H1 (cell line): ENCODE data around the gene NCLN. TPM values are rescaled to one million over a fixed set of nuclear protein-coding genes. Genes with fewer than 3 reads are reported as not detected.

Experiments
- CHD1 ChIP-seq: IDR thresholded peaks from 2 replicates; pipeline ENCODE4 v1.6.1; 2012; ENCODE audit warnings: low read depth, low read length, improper control_type of control experiment
- CHD2 ChIP-seq: IDR thresholded peaks from 2 replicates; pipeline ENCODE4 v1.6.1; 2012; ENCODE audit warnings: low read length, improper control_type of control experiment
- CREB1 ChIP-seq: IDR thresholded peaks from 2 replicates; pipeline ENCODE4 v1.6.1; 2012; ENCODE audit warnings: inconsistent platforms
- GABPA ChIP-seq: IDR thresholded peaks from 2 replicates; pipeline ENCODE4 v1.6.1; 2011; ENCODE audit warnings: mild to moderate bottlenecking, low read length, moderate library complexity, borderline replicate concordance; ENCODE audit not compliant: insufficient read depth
- PHF8 ChIP-seq: fragments of 200-600 bp; sonication (generic); conservative IDR thresholded peaks from 2 replicates; pipeline ENCODE4 v1.7.1; 2012; ENCODE audit warnings: low read depth, mild to moderate bottlenecking, inconsistent platforms, low read length, moderate library complexity
- POLR2A ChIP-seq, 2 experiments: IDR thresholded peaks; 1 replicate in 1 of 2; 2 replicates in 1 of 2; pipeline ENCODE4 v1.6.1; 2011; ENCODE audit warnings: low read depth in 2 of 2, low read length in 2 of 2, mild to moderate bottlenecking in 2 of 2; ENCODE audit errors: control extremely low read depth in 1 of 2
- SIN3A ChIP-seq, 2 experiments: IDR thresholded peaks in 1 of 2; conservative IDR thresholded peaks in 1 of 2; 2 replicates each; pipeline ENCODE4 v1.6.1; 2011 to 2012; ENCODE audit warnings: low read length in 2 of 2, improper control_type of control experiment in 1 of 2, low read depth in 1 of 2, mild to moderate bottlenecking in 1 of 2
- SIX5 ChIP-seq: IDR thresholded peaks from 2 replicates; pipeline ENCODE4 v1.6.1; 2011; ENCODE audit warnings: mild to moderate bottlenecking, low read depth, low read length
- SP2 ChIP-seq: IDR thresholded peaks from 2 replicates; pipeline ENCODE4 v1.6.1; 2012; ENCODE audit warnings: mild to moderate bottlenecking, low read length, inconsistent platforms
- TBP ChIP-seq: IDR thresholded peaks from 2 replicates; pipeline ENCODE4 v1.6.1; 2011; ENCODE audit warnings: low read depth, low read length, improper control_type of control experiment
- TEAD4 ChIP-seq: IDR thresholded peaks from 2 replicates; pipeline ENCODE4 v1.6.1; 2012; ENCODE audit warnings: low read depth, low read length, inconsistent platforms, mixed read lengths
- YY1 ChIP-seq: IDR thresholded peaks from 2 replicates; pipeline ENCODE4 v1.6.1; 2011; ENCODE audit warnings: low read depth, mild to moderate bottlenecking, low read length
- ZNF274 ChIP-seq: IDR thresholded peaks from 2 replicates; pipeline ENCODE4 v1.7.0; 2012; ENCODE audit warnings: low read length, borderline replicate concordance; ENCODE audit errors: extremely low read depth
- polyA plus RNA-seq, 7 experiments: library from polyadenylated mRNA; depleted of rRNA in 3 of 7; stranded (reverse) in 5 of 7; unstranded in 2 of 7; fragments of >200 nt in 5 of 7; fragments of 200-250 nt in 2 of 7; gene quantifications; 1 replicate in 5 of 7; 2 replicates in 1 of 7; 4 replicates in 1 of 7; pipeline versions ENCODE4 v1.2.1 to v1.2.3, GENCODE V29; 2011 to 2013; ENCODE audit warnings: missing spikeins in 2 of 7, mixed read lengths in 2 of 7
- total RNA-seq: library from RNA; stranded (reverse); fragmentation: NEBNext Ultra II Directional; extraction: Animal tissue kit (Norgen Biotek cat#: 25700); gene quantifications from 2 replicates; pipeline ENCODE4 v1.2.1, GENCODE V29; 2021
- TF ChIP-seq, protein P1 (sequence below), 3 experiments: IDR thresholded peaks; 1 replicate in 2 of 3; 2 replicates in 1 of 3; pipeline versions ENCODE4 v1.5.1 to v1.6.1; 2011; ENCODE audit warnings: low read length in 3 of 3, mild to moderate bottlenecking in 3 of 3, inconsistent platforms in 2 of 3, low read depth in 1 of 3, moderate library complexity in 1 of 3; ENCODE audit not compliant: insufficient read depth in 1 of 3; ENCODE audit errors: control extremely low read depth in 1 of 3

Gene NCLN
- total and polyA plus RNA-seq, 2 of the 8 experiments (the other 6 are each of a cell fraction or from before 2014, with no cell fraction given), result 89.2 to 103 TPM

DNA sequence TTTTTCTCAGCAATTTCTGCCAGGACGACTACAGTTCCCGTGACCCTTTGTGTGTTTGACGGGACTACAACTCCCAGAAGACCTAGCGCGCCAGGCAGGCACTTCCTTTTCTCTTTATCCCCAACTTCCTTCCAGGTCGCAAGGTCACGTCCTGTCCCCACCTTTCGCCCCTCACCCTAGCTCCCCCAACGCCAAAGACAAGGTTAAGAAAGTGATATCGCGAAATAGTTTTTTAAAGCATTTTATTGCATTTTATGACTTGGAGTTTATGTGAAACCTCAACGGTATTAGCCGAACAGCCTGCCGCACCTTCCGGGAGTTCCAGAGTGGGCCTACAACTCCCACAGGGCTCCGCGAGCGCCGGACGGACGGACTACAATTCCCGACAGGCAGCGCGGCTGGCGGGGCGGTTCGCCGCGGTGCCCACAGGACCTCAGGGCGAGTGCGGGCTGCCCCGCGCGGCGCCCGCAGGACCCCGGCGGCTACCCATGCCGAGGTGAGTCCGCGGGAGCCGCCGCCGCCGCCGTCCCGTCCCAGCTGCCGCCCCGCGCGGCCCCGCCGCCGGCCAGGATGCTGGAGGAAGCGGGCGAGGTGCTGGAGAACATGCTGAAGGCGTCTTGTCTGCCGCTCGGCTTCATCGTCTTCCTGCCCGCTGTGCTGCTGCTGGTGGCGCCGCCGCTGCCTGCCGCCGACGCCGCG is at the start of gene NCLN (continued):
- TF ChIP-seq, protein P1, sequence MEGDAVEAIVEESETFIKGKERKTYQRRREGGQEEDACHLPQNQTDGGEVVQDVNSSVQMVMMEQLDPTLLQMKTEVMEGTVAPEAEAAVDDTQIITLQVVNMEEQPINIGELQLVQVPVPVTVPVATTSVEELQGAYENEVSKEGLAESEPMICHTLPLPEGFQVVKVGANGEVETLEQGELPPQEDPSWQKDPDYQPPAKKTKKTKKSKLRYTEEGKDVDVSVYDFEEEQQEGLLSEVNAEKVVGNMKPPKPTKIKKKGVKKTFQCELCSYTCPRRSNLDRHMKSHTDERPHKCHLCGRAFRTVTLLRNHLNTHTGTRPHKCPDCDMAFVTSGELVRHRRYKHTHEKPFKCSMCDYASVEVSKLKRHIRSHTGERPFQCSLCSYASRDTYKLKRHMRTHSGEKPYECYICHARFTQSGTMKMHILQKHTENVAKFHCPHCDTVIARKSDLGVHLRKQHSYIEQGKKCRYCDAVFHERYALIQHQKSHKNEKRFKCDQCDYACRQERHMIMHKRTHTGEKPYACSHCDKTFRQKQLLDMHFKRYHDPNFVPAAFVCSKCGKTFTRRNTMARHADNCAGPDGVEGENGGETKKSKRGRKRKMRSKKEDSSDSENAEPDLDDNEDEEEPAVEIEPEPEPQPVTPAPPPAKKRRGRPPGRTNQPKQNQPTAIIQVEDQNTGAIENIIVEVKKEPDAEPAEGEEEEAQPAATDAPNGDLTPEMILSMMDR (IDR thresholded peaks at IDR 0.05; ENCODE audit: control extremely low read depth in 1 of 3, insufficient read depth in 1 of 3, low read depth in 1 of 3, low read length in 3 of 3), result no peak
- TF ChIP-seq PHF8 (peak; percentile 86), CHD2 (peak; percentile 66; the same call in 1 of the 2 replicates), SIX5 (peak; percentile 93), YY1 (peak; percentile 9; the same call in 1 of the 2 replicates), TBP (peak; percentile 64; the same call in 1 of the 2 replicates), GABPA (peak; percentile 86), CREB1 (no peak; the same call in none of the 2 replicates), SP2 (no peak), ZNF274 (no peak), POLR2A (IDR thresholded peaks at IDR 0.05; ENCODE audit: control extremely low read depth in 1 of 2, low read depth in 2 of 2, low read length in 2 of 2) (peak in 1 of 2 experiments; percentile 42; a peak in 1 of 3 replicates), CHD1 (no peak), TEAD4 (0 out of 2 replicates have a peak, but pooled peaks have one; percentile 4), SIN3A (conservative IDR thresholded peaks at IDR 0.05 in 1 of 2, IDR thresholded peaks at IDR 0.05 in 1 of 2; ENCODE audit: low read depth in 1 of 2, low read length in 2 of 2) (peak; percentile 20 to 65; a peak in 1 of 4 replicates)
